Fibroblast of upper back skin (primary cell): ENCODE data around the gene TOMM40.

Source experiments
- DNase-seq: peaks from one replicate; pipeline ENCODE4 v3.0.0-alpha.2; 2013

Gene TOMM40

GRCh38 chr19:44931541-44931940, 40.5 kb downstream of the TOMM40 start:
- no peak for DNase-seq

GRCh38 chr19:44939668-44940067, 48.6 kb downstream of the TOMM40 start:
- no peak for DNase-seq

- DNase-seq = no peak
These were observed 51.1 kb downstream of the TOMM40 start, which contains the start of gene APOC4 for GRCh38 chr19:44942067-44942571. Gene APOC4 (plus strand): TSS chr19:44942237. CDS start chr19:44942278, 41 bp downstream.

GRCh38 chr19:44943801-44944249, 52.8 kb downstream of the TOMM40 start:
- no peak for DNase-seq

- DNase-seq = no peak
These were observed 56.1 kb downstream of the TOMM40 start for GRCh38 chr19:44947041-44947581.

GRCh38 chr19:44948237-44948636, 57.2 kb downstream of the TOMM40 start:
- DNase-seq = no peak

- no peak for DNase-seq
These were observed 57.8 kb downstream of the TOMM40 start for GRCh38 chr19:44948763-44949374.

- DNase-seq = no peak
These were observed 58.5 kb downstream of the TOMM40 start for GRCh38 chr19:44949550-44949949.

GRCh38 chr19:44951179-44952159, 60.4 kb downstream of the TOMM40 start:
- peak; percentile 82 for DNase-seq
